ENCODE results near the gene ZNF614.
"Not testable (repeated sequence)": the region's sequence is repeated elsewhere in the genome, so short reads cannot be mapped to it uniquely, and the experiment has no call there.

Gene ZNF614

GRCh38 chr19:52028027-52028779, at the start of gene ZNF614:
TSS of gene ZNF614 (minus strand) at chr19:52028379. CDS start at chr19:52025745, 2,634 bp downstream.
- TF ChIP-seq FOXP2 (optimal IDR thresholded peaks at IDR 0.05; ENCODE audit: control extremely low read depth, extremely low read length, insufficient read depth) (no peak), POLR2AphosphoS5 (IDR thresholded peaks at IDR 0.05; ENCODE audit: borderline replicate concordance, low read depth, low read length) (peak; percentile 83)
- Histone ChIP-seq H3K9me3 (ENCODE audit: low read depth, low read length) (peaks cover 29% of the 10 kb centered on the region), H3K27ac (peak within 1 kb of the TSS; percentile 80), H3K4me3 (peak within 1 kb of the TSS; percentile 96), H3K36me3 (ENCODE audit: insufficient read depth, low read length) (peaks cover 50% of the 10 kb centered on the region), H3K9ac (ENCODE audit: insufficient read length) (peak within 1 kb of the TSS; percentile 91)
- DNase-seq (ENCODE audit: low read depth, low spot score), result no peak

GRCh38 chr19:52070496-52070895, 42.3 kb upstream of the ZNF614 start:
- TF ChIP-seq EZH2 (IDR thresholded peaks at IDR 0.05), result no peak
- TF ChIP-seq POLR2AphosphoS5 (IDR thresholded peaks at IDR 0.05; ENCODE audit: borderline replicate concordance, low read depth, low read length), result no peak
- no peak for TF ChIP-seq FOXP2 (optimal IDR thresholded peaks at IDR 0.05; ENCODE audit: control extremely low read depth, extremely low read length, insufficient read depth)
- no peak for DNase-seq (ENCODE audit: low read depth, low spot score)
- Histone ChIP-seq H3K9ac (ENCODE audit: insufficient read length) (no peak overlapping the region), H3K27ac (no peak overlapping the region), H3K9me3 (ENCODE audit: low read depth, low read length) (peaks cover 33% of the 10 kb centered on the region), H3K36me3 (ENCODE audit: insufficient read depth, low read length) (peaks cover 66% of the 10 kb centered on the region), H3K4me3 (no peak overlapping the region)

GRCh38 chr19:52069653-52070052, 41.5 kb upstream of the ZNF614 start:
- DNase-seq (ENCODE audit: low read depth, low spot score), result no peak
- peaks cover 66% of the 10 kb centered on the region for H3K36me3 ChIP-seq (ENCODE audit: insufficient read depth, low read length)
- H3K9me3 ChIP-seq (ENCODE audit: low read depth, low read length), result peaks cover 33% of the 10 kb centered on the region
- no peak overlapping the region for H3K4me3 ChIP-seq
- TF ChIP-seq EZH2 (IDR thresholded peaks at IDR 0.05), result no peak
- TF ChIP-seq FOXP2 (optimal IDR thresholded peaks at IDR 0.05; ENCODE audit: control extremely low read depth, extremely low read length, insufficient read depth), result no peak
- no peak for TF ChIP-seq POLR2AphosphoS5 (IDR thresholded peaks at IDR 0.05; ENCODE audit: borderline replicate concordance, low read depth, low read length)
- no peak overlapping the region for H3K9ac ChIP-seq (ENCODE audit: insufficient read length)
- H3K27ac ChIP-seq, result no peak overlapping the region

GRCh38 chr19:52066258-52066863, 38.2 kb upstream of the ZNF614 start:
- H3K27ac ChIP-seq, result no peak overlapping the region
- DNase-seq (ENCODE audit: low read depth, low spot score), result no peak
- no peak for TF ChIP-seq FOXP2 (optimal IDR thresholded peaks at IDR 0.05; ENCODE audit: control extremely low read depth, extremely low read length, insufficient read depth)
- TF ChIP-seq POLR2AphosphoS5 (IDR thresholded peaks at IDR 0.05; ENCODE audit: borderline replicate concordance, low read depth, low read length), result no peak
- TF ChIP-seq EZH2 (IDR thresholded peaks at IDR 0.05), result no peak

GRCh38 chr19:52065399-52065798, 37.2 kb upstream of the ZNF614 start:
- Histone ChIP-seq H3K36me3 (ENCODE audit: insufficient read depth, low read length) (peaks cover 44% of the 10 kb centered on the region), H3K9me3 (ENCODE audit: low read depth, low read length) (peaks cover 20% of the 10 kb centered on the region)

More at GRCh38 chr19:52066258-52066863, 38.2 kb upstream of the ZNF614 start:
- no peak overlapping the region for H3K9ac ChIP-seq (ENCODE audit: insufficient read length)
- H3K36me3 ChIP-seq (ENCODE audit: insufficient read depth, low read length), result peaks cover 53% of the 10 kb centered on the region
- peaks cover 27% of the 10 kb centered on the region for H3K9me3 ChIP-seq (ENCODE audit: low read depth, low read length)
- no peak overlapping the region for H3K4me3 ChIP-seq

GRCh38 chr19:52056480-52056879, 28.3 kb upstream of the ZNF614 start:
- H3K9me3 ChIP-seq (ENCODE audit: low read depth, low read length); H3K9ac ChIP-seq (ENCODE audit: insufficient read length); DNase-seq (ENCODE audit: low read depth, low spot score); H3K36me3 ChIP-seq (ENCODE audit: insufficient read depth, low read length); H3K4me3 ChIP-seq; H3K27ac ChIP-seq: not testable (repeated sequence)

More at GRCh38 chr19:52065399-52065798, 37.2 kb upstream of the ZNF614 start:
- TF ChIP-seq POLR2AphosphoS5 (IDR thresholded peaks at IDR 0.05; ENCODE audit: borderline replicate concordance, low read depth, low read length) (no peak), FOXP2 (optimal IDR thresholded peaks at IDR 0.05; ENCODE audit: control extremely low read depth, extremely low read length, insufficient read depth) (no peak), EZH2 (IDR thresholded peaks at IDR 0.05) (no peak)
- Histone ChIP-seq H3K9ac (ENCODE audit: insufficient read length) (no peak overlapping the region), H3K4me3 (no peak overlapping the region), H3K27ac (no peak overlapping the region)
- no peak for DNase-seq (ENCODE audit: low read depth, low spot score)

GRCh38 chr19:52051736-52052135, 23.6 kb upstream of the ZNF614 start:
- not testable (repeated sequence) for H3K36me3 ChIP-seq (ENCODE audit: insufficient read depth, low read length); H3K27ac ChIP-seq; H3K9ac ChIP-seq (ENCODE audit: insufficient read length); H3K9me3 ChIP-seq (ENCODE audit: low read depth, low read length); DNase-seq (ENCODE audit: low read depth, low spot score); H3K4me3 ChIP-seq

- Histone ChIP-seq H3K9ac (ENCODE audit: insufficient read length) (peak within 1 kb of the TSS; percentile 47), H3K27ac (no peak within 1 kb of the TSS), H3K4me3 (peak within 1 kb of the TSS; percentile 64), H3K9me3 (ENCODE audit: low read depth, low read length) (peaks cover 6% of the 10 kb centered on the region; the same call in 1 of the 2 replicates), H3K36me3 (ENCODE audit: insufficient read depth, low read length) (peaks cover 15% of the 10 kb centered on the region; the same call in 1 of the 2 replicates)
- no peak for DNase-seq (ENCODE audit: low read depth, low spot score)
- TF ChIP-seq POLR2AphosphoS5 (IDR thresholded peaks at IDR 0.05; ENCODE audit: borderline replicate concordance, low read depth, low read length) (peak; percentile 36; the same call in 1 of the 2 replicates), FOXP2 (optimal IDR thresholded peaks at IDR 0.05; ENCODE audit: control extremely low read depth, extremely low read length, insufficient read depth) (no peak), EZH2 (IDR thresholded peaks at IDR 0.05) (no peak)
Observed at GRCh38 chr19:52048555-52049501, 20.6 kb upstream of the ZNF614 start, which contains the start of gene ZNF432. TSS of gene ZNF432 (minus strand) at chr19:52048838. CDS start at chr19:52046868, 1,970 bp downstream.
